WTC11 (cell line): ENCODE measurements around the gene TRIM50. TPM values are rescaled to one million over a fixed set of nuclear protein-coding genes. Genes with fewer than 3 reads are reported as not detected.
"Not testable (repeated sequence)": the region's sequence is repeated elsewhere in the genome, so short reads cannot be mapped to it uniquely, and the experiment has no call there.

Source experiments
- ATAC-seq: fragments of 200-7000 bp; cut with Tn5 transposase; 2 replicates; pipeline ENCODE4 v1.10.0; 2021; ENCODE audit warnings: mild to moderate bottlenecking, moderate library complexity
- Bru-seq: library from RNA; stranded (reverse); fragments of 400-500 nt; gene quantifications from one replicate; lab custom pipeline; 2021; lab: Mats Ljungman, UMichigan
- CTCF ChIA-PET: fragments of 300-600 bp; sonication (Branson Sonifier 250); formaldehyde crosslinking; loops from one replicate; lab custom pipeline; 2021; ENCODE audit warnings: antibody characterized with exemption; lab: Charles Lee
- POLR2A ChIA-PET: fragments of 350-600 bp; sonication (Branson Sonifier 250); formaldehyde crosslinking; loops from one replicate; lab custom pipeline; 2021; ENCODE audit warnings: antibody characterized with exemption; lab: Charles Lee
- DNase-seq: peaks from one replicate; pipeline ENCODE4 v3.0.0; 2021; ENCODE audit warnings: low spot score
- H3K27ac Mint-ChIP-seq: 2 replicates; pipeline ENCODE4 v1.8.0; 2021; ENCODE audit warnings: mixed read lengths
- H3K27me3 Mint-ChIP-seq: 2 replicates; pipeline ENCODE4 v1.8.0; 2021; ENCODE audit warnings: low read depth, mild to moderate bottlenecking, moderate library complexity, mixed read lengths
- H3K36me3 Mint-ChIP-seq: 2 replicates; pipeline ENCODE4 v1.8.0; 2021; ENCODE audit warnings: mixed read lengths
- H3K4me1 Mint-ChIP-seq: 2 replicates; pipeline ENCODE4 v1.8.0; 2022; ENCODE audit warnings: mixed read lengths
- H3K4me3 Mint-ChIP-seq: 2 replicates; pipeline ENCODE4 v1.8.0; 2021; ENCODE audit warnings: mild to moderate bottlenecking, moderate library complexity, mixed read lengths
- H3K9me3 Mint-ChIP-seq: 2 replicates; pipeline ENCODE4 v1.8.0; 2021; ENCODE audit warnings: mixed read lengths
- ATF6 ChIP-seq: sonication (generic); formaldehyde crosslinking; IDR thresholded peaks from 2 replicates; pipeline ENCODE4 v1.8.1; 2023; ENCODE audit warnings: mild to moderate bottlenecking, missing genetic modification reagents
- CDX4 ChIP-seq: fragments of 250-450 bp; sonication (Bioruptor Pico); IDR thresholded peaks from 2 replicates; pipeline ENCODE4 v1.9.0; 2021; ENCODE audit warnings: moderate library complexity, mild to moderate bottlenecking, inconsistent platforms, borderline replicate concordance
- CREM ChIP-seq: sonication (generic); formaldehyde crosslinking; IDR thresholded peaks from 2 replicates; pipeline ENCODE4 v1.8.1; 2022; ENCODE audit warnings: mild to moderate bottlenecking, missing genetic modification reagents, moderate library complexity
- ESRRA ChIP-seq: sonication (generic); formaldehyde crosslinking; IDR thresholded peaks from 2 replicates; pipeline ENCODE4 v1.8.1; 2022; ENCODE audit warnings: mild to moderate bottlenecking, missing genetic modification reagents, borderline replicate concordance
- NFATC4 ChIP-seq: fragments of 250-450 bp; sonication (Bioruptor Pico); IDR thresholded peaks from 2 replicates; pipeline ENCODE4 v1.9.0; 2021; ENCODE audit warnings: mild to moderate bottlenecking
- NFYB ChIP-seq: sonication (generic); formaldehyde crosslinking; conservative IDR thresholded peaks from 2 replicates; pipeline ENCODE4 v1.8.0; 2022; ENCODE audit warnings: low read depth, missing genetic modification reagents
- RORB ChIP-seq: fragments of 250-450 bp; sonication (Bioruptor Pico); IDR thresholded peaks from 2 replicates; pipeline ENCODE4 v1.9.0; 2021; ENCODE audit warnings: mild to moderate bottlenecking
- STAT6 ChIP-seq: sonication (generic); formaldehyde crosslinking; conservative IDR thresholded peaks from 2 replicates; pipeline ENCODE4 v1.8.1; 2023; ENCODE audit warnings: mild to moderate bottlenecking, low read depth, missing genetic modification reagents, moderate library complexity
- TEAD1 ChIP-seq: sonication (generic); formaldehyde crosslinking; IDR thresholded peaks from 2 replicates; pipeline ENCODE4 v1.8.0; 2022; ENCODE audit warnings: mild to moderate bottlenecking, missing genetic modification reagents
- ZNF219 ChIP-seq: sonication (generic); formaldehyde crosslinking; IDR thresholded peaks from 2 replicates; pipeline ENCODE4 v1.8.0; 2023; ENCODE audit warnings: missing genetic modification reagents, mild to moderate bottlenecking, borderline replicate concordance
- ZNF532 ChIP-seq: fragments of 250-450 bp; sonication (Bioruptor Pico); IDR thresholded peaks from 2 replicates; pipeline ENCODE4 v1.9.0; 2021; ENCODE audit warnings: mild to moderate bottlenecking, borderline replicate concordance
- long read RNA-seq, 3 experiments: library from RNA in 1 of 3; library from capped mRNA in 1 of 3; library from polyadenylated mRNA in 1 of 3; unstranded in 2 of 3; stranded (forward) in 1 of 3; transcript quantifications; one replicate each; pipeline ENCODE4 v2.0.0, GENCODE V29; 2021
- total RNA-seq: library from RNA; stranded (reverse); gene quantifications from 3 replicates; pipeline ENCODE4 v1.2.3, GENCODE V29; 2021

TRIM50 gene
- 0.15 to 0.16 TPM in 2 of 3 replicates, not detected in the other for total RNA-seq
- percentile 6 among the genes with signal in this experiment for Bru-seq, nascent RNA
- long read RNA-seq, experiment 1, partial matches to known transcripts: 0 of 1 reads
- long read RNA-seq, experiment 1, other reads (novel, unspliced or antisense): 1 of 1 reads
- long read RNA-seq, experiment 2, partial matches to known transcripts: 0 of 1 reads
- long read RNA-seq, experiment 2, other reads (novel, unspliced or antisense): 1 of 1 reads
- long read RNA-seq, experiment 3: 0 reads

GRCh38 chr7:73327922-73328321 lies at the start of gene TRIM50, which contains the start of gene FKBP6:
TRIM50 (minus strand) TSS chr7:73328082; CDS start chr7:73324787, 3,295 bp downstream.
FKBP6 (plus strand) TSS chr7:73328161; CDS start chr7:73328429, 268 bp downstream.
- H3K4me3 Mint-ChIP-seq, DNase-seq, H3K36me3 Mint-ChIP-seq, H3K27ac Mint-ChIP-seq, H3K9me3 Mint-ChIP-seq, H3K27me3 Mint-ChIP-seq, POLR2A ChIA-PET, ATAC-seq: not testable (repeated sequence)
- peaks cover 16% of the 10 kb centered on the region for H3K4me1 Mint-ChIP-seq
- CTCF ChIA-PET: interaction anchor here (0.8 kb wide), 1 partner anchor 15 kb away, joined by 4 read pairs; no protein-coding TSS in a partner anchor

GRCh38 chr7:73376671-73377412 lies 49.0 kb upstream of the TRIM50 start:
- CTCF ChIA-PET: no interaction called here
- POLR2A ChIA-PET: no interaction called here
- TF ChIP-seq ESRRA (CRISPR knock-in tag) (no peak), NFYB (CRISPR knock-in tag) (0 out of 2 replicates have a peak, but pooled peaks have one; percentile 11)
- DNase-seq (no peak), ATAC-seq (no peak)
- Mint-ChIP-seq H3K36me3 (no peaks in the 10 kb centered on the region), H3K4me1 (no peaks in the 10 kb centered on the region), H3K27me3 (peaks cover 7% of the 10 kb centered on the region), H3K9me3 (0 out of 2 replicates have a peak, but pooled peaks cover 6% of the 10 kb centered on the region), H3K4me3 (peak overlapping the region; percentile 41), H3K27ac (no peak overlapping the region)

- H3K4me3 Mint-ChIP-seq, H3K27me3 Mint-ChIP-seq, DNase-seq, CTCF ChIA-PET, POLR2A ChIA-PET, H3K9me3 Mint-ChIP-seq, H3K27ac Mint-ChIP-seq, H3K36me3 Mint-ChIP-seq, H3K4me1 Mint-ChIP-seq, ATAC-seq: not testable (repeated sequence)
These were observed 48.4 kb upstream of the TRIM50 start for GRCh38 chr7:73376262-73376661.

GRCh38 chr7:73373741-73374140 lies 45.9 kb upstream of the TRIM50 start:
- Mint-ChIP-seq H3K4me3 (no peak overlapping the region), H3K9me3 (0 out of 2 replicates have a peak, but pooled peaks cover 6% of the 10 kb centered on the region), H3K4me1 (no peaks in the 10 kb centered on the region), H3K27me3 (peaks cover 7% of the 10 kb centered on the region), H3K36me3 (no peaks in the 10 kb centered on the region), H3K27ac (no peak overlapping the region)
- ATAC-seq: no peak
- TF ChIP-seq CREM (no peak), ZNF219 (CRISPR knock-in tag) (no peak), TEAD1 (no peak), CDX4 (CRISPR knock-in tag) (no peak), ZNF532 (no peak), STAT6 (CRISPR knock-in tag) (no peak), NFATC4 (CRISPR knock-in tag) (no peak), RORB (CRISPR knock-in tag) (no peak), ATF6 (CRISPR knock-in tag) (no peak)
- ChIA-PET CTCF (interaction anchor here (1.4 kb wide), 1 partner anchor 50 kb away, joined by 3 read pairs; no protein-coding TSS in a partner anchor), POLR2A (no interaction called here)
- no peak for DNase-seq
